Activated B cell treated with CpG ODN at 0.5 μM for 24 hours (primary cell): Measurements from ENCODE around the gene ADAMTS8. TPM values are rescaled to one million over a fixed set of nuclear protein-coding genes. Genes with fewer than 3 reads are reported as not detected.

ENCODE experiments used
- ATAC-seq: fragments of 200-7000 bp; cut with Tn5 transposase; one replicate; pipeline ENCODE4 v1.10.0; 2021; ENCODE audit warnings: low read depth, mild to moderate bottlenecking, moderate library complexity
- CTCF ChIA-PET: fragments of 350-600 bp; sonication (Branson Sonifier 250); formaldehyde crosslinking; loops from one replicate; lab custom pipeline; 2021; ENCODE audit warnings: antibody characterized with exemption; lab: Charles Lee
- POLR2A ChIA-PET: fragments of 350-600 bp; sonication (Branson Sonifier 250); formaldehyde crosslinking; loops from one replicate; lab custom pipeline; 2021; ENCODE audit warnings: antibody characterized with exemption; lab: Charles Lee
- DNase-seq: peaks from one replicate; pipeline ENCODE4 v3.0.0; 2022
- H3K27ac Mint-ChIP-seq: one replicate; pipeline ENCODE4 v1.8.0; 2020; ENCODE audit warnings: mixed read lengths
- H3K27me3 Mint-ChIP-seq: one replicate; pipeline ENCODE4 v1.8.0; 2021; ENCODE audit warnings: mixed read lengths
- H3K36me3 Mint-ChIP-seq: one replicate; pipeline ENCODE4 v1.8.0; 2021; ENCODE audit warnings: low read depth, mixed read lengths
- H3K4me1 Mint-ChIP-seq: one replicate; pipeline ENCODE4 v1.8.0; 2021; ENCODE audit warnings: mixed read lengths
- H3K4me3 Mint-ChIP-seq: one replicate; pipeline ENCODE4 v1.8.0; 2020; ENCODE audit warnings: mild to moderate bottlenecking, mixed read lengths
- H3K9me3 Mint-ChIP-seq: one replicate; pipeline ENCODE4 v1.8.0; 2020; ENCODE audit warnings: mixed read lengths
- CTCF ChIP-seq: fragments of 200-600 bp; IDR thresholded peaks from one replicate; pipeline ENCODE4 v1.8.0; 2022; ENCODE audit warnings: antibody characterized with exemption, mild to moderate bottlenecking
- intact Hi-C: fragments of 100-400 bp; cut with micrococcal nuclease; formaldehyde crosslinking; loops from one replicate; pipeline ENCODE4 v1.15.1; 2024
- total RNA-seq: library from RNA; stranded (reverse); gene quantifications from 2 replicates; pipeline ENCODE4 v1.2.3, GENCODE V29; 2022

The ADAMTS8 gene
- total RNA-seq, 1 donor from 2014 or later, result not detected

DNA sequence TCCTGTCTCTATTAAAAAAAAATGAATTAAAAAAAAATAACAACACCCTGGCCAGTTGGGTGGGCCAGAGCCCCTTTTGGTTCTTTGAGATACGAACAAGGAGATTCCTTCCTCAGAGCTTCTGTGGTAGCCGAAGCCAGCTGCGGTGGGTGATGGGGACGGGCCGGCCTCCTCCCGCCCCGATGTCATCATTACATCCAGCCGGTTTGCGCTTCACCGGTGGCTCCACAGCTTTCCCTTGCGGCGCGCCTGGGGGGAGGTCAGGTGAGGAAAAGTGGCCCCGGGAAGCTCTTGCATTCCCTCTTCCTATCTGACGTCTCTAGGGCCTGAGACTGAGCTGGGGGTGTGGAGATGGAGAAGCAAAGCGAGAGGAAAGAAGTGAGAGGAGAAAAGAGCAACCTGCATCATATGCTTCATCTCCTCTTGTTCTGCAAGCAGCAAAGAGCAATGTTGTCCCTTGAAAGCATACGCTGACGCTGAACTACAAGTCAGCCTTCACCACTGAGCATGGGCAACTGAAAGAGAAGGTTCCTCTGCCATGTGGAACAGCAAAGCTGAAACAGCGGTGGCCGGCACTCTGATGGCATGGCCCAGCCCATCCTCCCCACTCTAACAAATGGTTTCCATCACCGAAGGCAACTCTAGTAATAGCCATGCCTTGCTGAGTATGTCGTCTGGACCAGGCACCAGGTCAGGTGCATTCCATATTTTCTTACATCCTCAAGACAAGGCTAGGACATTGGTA is 6.0 kb downstream of the ADAMTS8 start:
- ChIA-PET CTCF (no interaction called here), POLR2A (no interaction called here)
- Mint-ChIP-seq H3K27me3 (peaks cover 44% of the 10 kb centered on the region), H3K4me1 (peaks cover 5% of the 10 kb centered on the region), H3K4me3 (no peak overlapping the region), H3K36me3 (no peaks in the 10 kb centered on the region), H3K27ac (no peak overlapping the region), H3K9me3 (no peaks in the 10 kb centered on the region)
- intact Hi-C loops, result no loop called here
- ATAC-seq, result no peak
- no peak for DNase-seq
- TF ChIP-seq CTCF, result no peak

GRCh38 chr11:130421697-130422096 is 6.7 kb downstream of the ADAMTS8 start:
- DNase-seq (no peak), ATAC-seq (no peak)
- Mint-ChIP-seq H3K9me3 (no peaks in the 10 kb centered on the region), H3K4me1 (no peaks in the 10 kb centered on the region), H3K27ac (no peak overlapping the region), H3K36me3 (no peaks in the 10 kb centered on the region), H3K27me3 (peaks cover 38% of the 10 kb centered on the region), H3K4me3 (no peak overlapping the region)
- CTCF ChIA-PET, result no interaction called here
- no peak for TF ChIP-seq CTCF
- POLR2A ChIA-PET, result no interaction called here
- intact Hi-C loops, result no loop called here

DNA sequence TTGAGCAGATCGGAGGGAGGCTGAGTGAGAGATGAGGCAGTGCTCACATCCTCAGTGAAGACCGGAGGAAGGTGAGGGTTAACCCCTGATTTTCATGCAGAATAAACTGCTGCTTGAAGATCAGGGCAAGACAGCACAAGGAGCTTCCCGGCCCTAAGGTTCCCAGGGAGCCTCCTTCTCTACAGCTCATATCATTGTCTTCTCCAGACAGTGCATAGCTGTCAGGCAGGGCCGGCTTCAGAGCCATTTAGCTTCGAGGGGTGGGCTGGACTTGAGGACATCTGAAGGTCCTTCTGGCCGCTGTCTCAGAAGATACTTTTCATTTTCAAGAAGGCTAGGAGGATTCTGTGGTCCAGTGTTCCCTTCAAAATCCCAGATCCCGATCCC is 7.2 kb downstream of the ADAMTS8 start:
- no peak overlapping the region for H3K4me3 Mint-ChIP-seq
- H3K27me3 Mint-ChIP-seq, result peaks cover 36% of the 10 kb centered on the region

GRCh38 chr11:130420478-130421198 is 7.8 kb downstream of the ADAMTS8 start:
- POLR2A ChIA-PET, result no interaction called here

More for the DNA sequence above, 7.2 kb downstream of the ADAMTS8 start:
- intact Hi-C loops, result no loop called here
- no peak for DNase-seq
- Mint-ChIP-seq H3K9me3 (no peaks in the 10 kb centered on the region), H3K36me3 (no peaks in the 10 kb centered on the region), H3K4me1 (no peaks in the 10 kb centered on the region), H3K27ac (no peak overlapping the region)
- TF ChIP-seq CTCF, result no peak
- ChIA-PET POLR2A (no interaction called here), CTCF (interaction anchor here (0.8 kb wide), 1 partner anchor 208 kb away, joined by 3 read pairs; no protein-coding TSS in a partner anchor)
- ATAC-seq, result no peak

More at GRCh38 chr11:130420478-130421198, 7.8 kb downstream of the ADAMTS8 start:
- intact Hi-C loops, result no loop called here
- Mint-ChIP-seq H3K4me1 (no peaks in the 10 kb centered on the region), H3K4me3 (no peak overlapping the region), H3K27ac (no peak overlapping the region), H3K36me3 (no peaks in the 10 kb centered on the region), H3K27me3 (peaks cover 31% of the 10 kb centered on the region), H3K9me3 (no peaks in the 10 kb centered on the region)
- ATAC-seq (no peak), DNase-seq (no peak)
- TF ChIP-seq CTCF, result no peak
- CTCF ChIA-PET, result interaction anchor here (0.8 kb wide), 1 partner anchor 207 kb away, joined by 3 read pairs; no protein-coding TSS in a partner anchor
